Measurements from ENCODE around the gene NOL4L. TPM values are rescaled to one million over a fixed set of nuclear protein-coding genes. Genes with fewer than 3 reads are reported as not detected.

Gene NOL4L
- total and polyA plus RNA-seq, 2 donors (not counting 3 experiments of a cell fraction or from before 2014, with no cell fraction given), result 55.2 to 79.6 TPM

- TF ChIP-seq GATA2 (IDR thresholded peaks at IDR 0.05; ENCODE audit: insufficient read depth, insufficient read length, low read depth, low read length), result no peak
- TF ChIP-seq EZH2 (IDR thresholded peaks at IDR 0.05; ENCODE audit: borderline replicate concordance, low read depth, low read length, severe bottlenecking), result no peak
- no peak for TF ChIP-seq FOS (IDR thresholded peaks at IDR 0.05; ENCODE audit: borderline replicate concordance, insufficient read depth, low read length)
- TF ChIP-seq MYC (IDR thresholded peaks at IDR 0.05; ENCODE audit: low read depth, low read length), result no peak
- no peak for TF ChIP-seq MAX (IDR thresholded peaks at IDR 0.05; ENCODE audit: insufficient read depth, insufficient read length)
- no peak for TF ChIP-seq JUN (IDR thresholded peaks at IDR 0.05; ENCODE audit: borderline replicate concordance, insufficient read depth, insufficient read length, low read depth)
- no peak for TF ChIP-seq POLR2A (IDR thresholded peaks at IDR 0.05; ENCODE audit: low read depth, low read length)
- no peak for TF ChIP-seq POLR2AphosphoS5 (IDR thresholded peaks at IDR 0.05; ENCODE audit: insufficient read depth, low read depth, low read length)
- TF ChIP-seq CTCF (IDR thresholded peaks at IDR 0.05; ENCODE audit: extremely low read depth in 1 of 2, insufficient read depth in 1 of 2, low read depth in 1 of 2, low read length in 2 of 2), result no peak
- ChIA-PET CTCF (interaction anchor here (1.3 kb wide), 1 partner anchor 16 kb away, joined by 3 read pairs; no protein-coding TSS in a partner anchor), POLR2A (no interaction called here)
- Histone ChIP-seq H3K9me3 (replicated peaks; ENCODE audit: control insufficient read depth, insufficient read depth, low read length) (no peaks in the 10 kb centered on the region), H3K27ac (ENCODE audit: insufficient read depth, low read depth, low read length) (no peak overlapping the region), H3K4me3 (replicated peaks in 1 of 3; ENCODE audit: insufficient read depth in 1 of 3, low read depth in 1 of 3, low read length in 3 of 3) (no peak overlapping the region), H3K9ac (replicated peaks; ENCODE audit: extremely low read depth, insufficient read depth, low read length) (no peak overlapping the region), H4K20me1 (replicated peaks; ENCODE audit: control insufficient read depth, extremely low read depth, insufficient read depth, low read length) (no peaks in the 10 kb centered on the region), H3K36me3 (ENCODE audit: control insufficient read depth in 2 of 2, extremely low read depth in 1 of 2, insufficient read depth in 2 of 2, low read length in 2 of 2) (no peaks in the 10 kb centered on the region), H3K9me1 (replicated peaks; ENCODE audit: control insufficient read depth, extremely low read depth, insufficient read depth, low read length) (no peaks in the 10 kb centered on the region), H3K27me3 (ENCODE audit: control insufficient read depth in 2 of 2, insufficient read depth in 2 of 2, low read length in 2 of 2) (peaks cover 0 to 3% of the 10 kb centered on the region in 2 experiments), H2AFZ (ENCODE audit: low read depth, low read length) (no peak overlapping the region), H3K79me2 (ENCODE audit: control insufficient read depth, insufficient read depth, low read length) (no peaks in the 10 kb centered on the region), H3K4me2 (ENCODE audit: insufficient read depth, low read length) (no peak overlapping the region), H3K4me1 (ENCODE audit: control insufficient read depth, extremely low read depth, insufficient read depth, low read length) (peaks cover 6% of the 10 kb centered on the region)
- no peak for FAIRE-seq
- DNase-seq (ENCODE audit: low read depth, low spot score), result no peak
- BruUV-seq (replicated peaks), result no TSS peak
- dilution Hi-C loops (cut with MboI; ENCODE audit: extremely low pct_ligation_motif_present, low sequenced_read_pairs) (no loop called here), intact Hi-C loops (cut with micrococcal nuclease) (no loop called here)
These were observed 46.6 kb downstream of the NOL4L start for GRCh38 chr20:32538526-32538939.

All from endothelial cell of umbilical vein (primary cell).